Lung microvascular endothelial cell (primary cell): ENCODE results near the gene MRPL28. TPM values are rescaled to one million over a fixed set of nuclear protein-coding genes. Genes with fewer than 3 reads are reported as not detected.
"Not testable (repeated sequence)": the region's sequence is repeated elsewhere in the genome, so short reads cannot be mapped to it uniquely, and the experiment has no call there.

Source experiments
- DNase-seq, 2 donors: peaks; one replicate each; pipeline versions ENCODE4 v3.0.0 to v3.0.0-alpha.2; 2010; ENCODE audit warnings: low read depth in 2 of 2
- total RNA-seq: library from RNA; depleted of rRNA; stranded (reverse); fragments of >200 nt; gene quantifications from 2 replicates; pipeline ENCODE4 v1.2.1, GENCODE V29; 2014

The MRPL28 gene
- 70.8 and 80.6 TPM in 2 replicates for total RNA-seq

DNA sequence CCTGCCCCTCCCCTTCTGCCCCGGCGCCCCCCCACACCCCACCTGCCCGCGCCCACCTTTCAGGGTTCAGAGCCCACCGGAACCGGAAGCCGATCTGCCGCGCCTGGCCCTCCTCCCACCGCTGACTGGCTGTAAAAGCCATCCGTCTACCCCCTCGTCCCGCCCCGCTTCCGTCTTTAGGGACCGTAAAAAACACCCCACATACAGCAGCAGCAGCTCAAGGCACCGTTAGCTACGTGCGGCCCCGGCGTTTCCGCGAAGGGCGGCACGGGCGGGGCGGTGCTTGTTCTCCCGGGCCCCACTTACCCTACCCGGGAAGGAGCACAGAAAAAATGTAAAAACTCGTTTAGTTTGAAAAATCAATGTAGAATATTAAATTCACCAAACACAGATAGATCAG, at the start of gene MRPL28:
TSS of gene MRPL28 (minus strand) at position 96 of the 400 bp plus-strand sequence. CDS start 320 bp downstream, outside the sequence.
- DNase-seq = peak; percentile 95 to 97

DNA sequence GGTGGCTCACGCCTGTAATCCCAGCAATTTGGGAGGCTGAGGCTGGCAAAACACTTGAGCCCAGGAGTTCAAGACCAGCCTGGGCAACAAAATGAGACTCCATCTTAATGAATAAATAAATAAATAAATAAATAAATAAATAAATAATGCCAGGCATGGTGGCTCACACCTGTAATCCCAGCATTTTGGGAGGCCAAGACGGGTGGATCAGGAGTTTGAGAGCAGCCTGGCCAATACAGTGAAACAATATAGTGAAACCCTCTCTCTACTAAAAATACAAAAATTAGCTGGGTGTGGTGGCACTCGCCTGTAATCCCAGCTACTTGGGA, 44.8 kb upstream of the MRPL28 start:
- not testable (repeated sequence) for DNase-seq

DNA sequence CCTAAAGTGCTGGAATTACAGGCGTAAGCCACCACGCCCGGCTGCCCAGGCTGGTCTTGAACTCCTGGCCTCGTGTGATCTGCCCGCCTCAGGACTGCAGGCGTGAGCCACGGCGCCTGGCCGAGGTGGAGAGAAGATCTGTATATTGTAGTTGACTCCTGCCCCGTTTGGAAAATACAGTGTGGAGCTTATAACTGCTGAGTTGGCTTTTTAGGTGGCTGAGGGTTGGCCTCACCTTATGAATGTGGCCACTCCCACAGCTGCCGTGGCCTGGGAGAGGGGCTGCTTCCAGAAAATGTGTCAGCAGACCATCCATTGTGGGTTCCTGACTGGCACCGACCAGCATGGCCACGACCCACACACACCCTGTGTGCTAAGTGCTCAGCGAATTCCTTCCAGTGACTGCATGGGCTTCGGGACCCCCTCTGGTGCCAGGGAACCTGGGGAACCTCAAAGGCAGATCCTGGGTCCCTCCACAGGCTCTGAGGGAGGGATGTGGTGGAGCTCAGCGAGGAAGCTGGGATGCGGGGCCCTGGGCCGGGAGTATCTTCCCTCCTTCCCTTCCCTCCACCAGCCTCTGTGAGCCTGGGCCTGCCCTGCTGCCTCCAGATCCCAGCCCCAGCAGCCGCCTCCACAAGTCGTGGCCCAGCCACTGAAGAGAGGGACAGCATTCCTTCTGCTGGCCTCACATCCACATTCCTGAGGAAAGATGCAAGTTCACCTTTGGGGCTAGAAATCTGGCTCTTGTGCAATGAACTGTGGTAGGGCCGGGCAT, 44.2 kb upstream of the MRPL28 start:
- no peak for DNase-seq

DNA sequence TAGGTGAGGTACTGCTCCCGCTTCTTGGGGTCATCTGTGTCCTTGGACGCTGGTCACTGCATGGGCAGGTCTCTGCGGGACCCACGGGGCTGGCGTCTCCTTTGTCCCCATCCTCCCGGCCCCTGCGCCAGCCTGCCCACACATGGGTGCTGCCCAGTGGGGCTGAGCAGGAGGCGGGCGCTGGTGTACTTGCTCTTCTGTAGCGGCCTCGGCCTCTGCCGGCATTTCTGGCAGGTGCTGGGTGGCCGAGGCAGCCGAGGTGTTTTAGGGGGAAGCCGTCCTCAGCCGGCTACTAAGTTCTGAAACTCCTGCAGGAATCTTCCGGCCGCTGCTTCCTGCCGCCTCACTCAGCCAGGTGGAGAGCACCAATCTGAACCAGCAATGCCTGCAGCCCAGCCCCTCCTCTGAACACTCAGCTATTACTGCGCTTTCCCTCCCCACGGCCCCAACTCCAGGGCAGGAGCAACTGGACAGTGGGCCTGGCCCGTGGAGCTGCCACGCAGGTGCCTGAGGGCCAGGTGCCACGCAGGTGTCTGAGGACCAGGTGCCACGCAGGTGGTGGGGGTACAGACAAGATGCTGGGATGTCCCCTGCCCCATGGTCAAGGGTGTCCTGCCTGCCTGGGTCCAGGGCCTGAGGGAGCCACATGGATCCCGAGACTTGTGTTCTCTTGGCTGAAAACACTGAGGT, 41.4 kb upstream of the MRPL28 start:
- no peak for DNase-seq

DNA sequence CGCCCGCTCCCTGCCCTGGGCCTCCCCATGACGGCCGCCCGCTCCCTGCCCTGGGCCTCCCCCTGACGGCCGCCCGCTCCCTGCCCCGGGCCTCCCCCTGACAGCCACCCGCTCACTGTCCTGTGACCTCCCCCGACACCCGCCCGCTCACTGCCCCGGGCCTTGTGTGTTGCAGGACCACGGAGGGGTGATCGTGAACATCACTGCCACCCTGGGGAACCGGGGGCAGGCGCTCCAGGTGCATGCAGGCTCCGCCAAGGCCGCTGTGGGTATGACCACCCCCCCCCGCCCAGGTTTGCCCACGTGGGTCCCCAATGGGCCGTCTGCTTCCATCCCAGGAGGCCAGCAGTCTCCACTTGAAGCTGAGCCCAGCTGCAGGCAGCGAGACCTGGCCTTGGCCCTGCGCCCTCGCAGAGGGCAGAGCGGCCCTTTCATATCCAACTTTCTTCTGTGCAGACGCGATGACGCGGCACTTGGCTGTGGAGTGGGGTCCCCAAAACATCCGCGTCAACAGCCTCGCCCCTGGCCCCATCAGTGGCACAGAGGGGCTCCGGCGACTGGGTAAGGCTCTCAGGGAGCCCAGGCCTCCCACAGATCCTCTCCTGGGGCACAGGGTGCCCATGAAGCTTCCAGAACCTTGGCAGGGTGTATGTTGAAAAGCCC, 40.3 kb upstream of the MRPL28 start:
- DNase-seq = no peak

DNA sequence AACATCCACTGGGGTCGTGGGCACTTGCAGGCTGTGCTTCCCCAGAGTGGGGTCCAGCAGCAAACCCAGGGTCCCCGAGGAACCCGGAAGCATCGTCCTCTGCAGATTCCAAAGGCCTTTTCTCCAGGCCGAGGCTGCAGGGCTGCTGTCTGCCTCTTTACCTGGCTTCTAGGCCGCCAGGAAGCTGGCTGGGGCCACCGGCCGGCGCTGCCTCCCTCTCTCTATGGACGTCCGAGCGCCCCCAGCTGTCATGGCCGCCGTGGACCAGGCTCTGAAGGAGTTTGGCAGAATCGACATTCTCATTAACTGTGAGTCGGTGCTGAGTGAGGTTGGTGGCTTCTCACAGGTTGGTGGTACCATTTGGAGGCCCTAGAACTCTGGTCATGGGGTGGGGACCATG, 36.9 kb upstream of the MRPL28 start:
- no peak for DNase-seq

DNA sequence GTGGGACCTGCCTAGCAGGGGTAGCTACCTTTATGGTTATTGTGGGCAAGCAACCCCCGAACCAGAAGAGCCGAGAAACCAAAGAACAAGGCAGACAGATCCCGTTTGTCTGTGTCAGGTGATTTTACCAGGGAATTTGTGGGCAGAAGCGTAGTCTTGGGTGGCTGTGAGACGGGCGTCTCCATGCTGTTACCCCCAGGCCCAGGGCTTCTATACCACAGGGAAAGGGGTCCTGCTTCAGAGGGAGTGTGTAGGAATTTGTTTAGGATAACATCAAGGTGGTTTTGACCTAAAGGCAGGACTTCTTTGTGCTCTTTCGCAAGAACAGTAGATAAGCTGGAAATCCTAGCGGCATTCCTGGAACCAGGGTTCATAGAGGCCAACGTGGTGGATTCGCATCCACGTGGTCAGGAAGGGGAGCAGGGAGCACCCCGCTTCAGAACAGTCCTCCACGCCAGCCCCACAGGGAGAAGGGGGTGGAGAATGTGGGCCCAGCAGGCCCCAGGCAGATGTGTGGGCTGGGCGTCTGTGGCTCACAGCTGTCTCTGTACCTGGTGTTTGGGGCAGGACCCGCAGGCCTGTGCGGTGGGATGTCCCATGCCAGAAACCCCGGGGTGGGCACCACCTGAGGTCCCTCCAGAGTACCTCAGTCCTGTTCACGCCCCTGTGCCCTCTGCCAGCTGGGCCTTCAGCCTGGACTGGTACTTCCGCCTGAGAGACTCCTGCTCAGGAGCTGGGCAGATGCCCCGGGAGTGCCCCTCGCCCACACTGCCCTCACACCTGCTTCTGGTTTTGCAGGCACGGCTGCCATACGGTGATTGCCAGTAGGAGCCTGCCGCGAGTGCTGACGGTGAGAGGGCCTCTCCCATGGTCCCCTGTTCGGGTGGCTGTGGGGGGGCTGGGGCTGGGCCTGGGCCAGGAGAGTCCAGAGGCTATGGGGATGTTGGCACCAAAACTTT, 35.5 kb upstream of the MRPL28 start:
- no peak for DNase-seq

DNA sequence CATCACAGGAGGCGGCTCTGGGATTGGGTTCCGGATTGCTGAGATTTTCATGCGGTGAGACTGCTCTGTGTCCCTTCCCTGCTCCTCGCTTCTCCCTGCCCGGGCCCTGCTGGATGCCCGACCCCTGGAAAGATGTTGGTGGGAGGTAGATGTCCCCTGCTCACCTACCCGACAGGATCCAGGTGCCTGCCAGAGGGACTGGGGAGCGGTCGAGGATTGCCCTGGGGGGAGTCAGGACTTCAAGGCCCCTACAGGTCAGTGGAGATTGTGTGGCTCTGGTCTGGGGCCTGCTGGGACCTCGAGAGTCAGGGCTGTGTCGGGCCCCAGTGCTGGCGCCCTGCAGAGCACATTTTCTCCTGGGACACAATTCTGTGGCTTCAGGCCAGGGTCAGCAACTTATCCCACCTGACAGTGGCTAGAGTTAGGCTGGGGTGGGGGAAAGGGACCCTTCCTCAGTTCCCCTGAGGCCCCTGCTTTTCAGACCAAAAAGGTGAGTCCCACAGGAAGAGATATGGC, 34.7 kb upstream of the MRPL28 start:
- no peak for DNase-seq

DNA sequence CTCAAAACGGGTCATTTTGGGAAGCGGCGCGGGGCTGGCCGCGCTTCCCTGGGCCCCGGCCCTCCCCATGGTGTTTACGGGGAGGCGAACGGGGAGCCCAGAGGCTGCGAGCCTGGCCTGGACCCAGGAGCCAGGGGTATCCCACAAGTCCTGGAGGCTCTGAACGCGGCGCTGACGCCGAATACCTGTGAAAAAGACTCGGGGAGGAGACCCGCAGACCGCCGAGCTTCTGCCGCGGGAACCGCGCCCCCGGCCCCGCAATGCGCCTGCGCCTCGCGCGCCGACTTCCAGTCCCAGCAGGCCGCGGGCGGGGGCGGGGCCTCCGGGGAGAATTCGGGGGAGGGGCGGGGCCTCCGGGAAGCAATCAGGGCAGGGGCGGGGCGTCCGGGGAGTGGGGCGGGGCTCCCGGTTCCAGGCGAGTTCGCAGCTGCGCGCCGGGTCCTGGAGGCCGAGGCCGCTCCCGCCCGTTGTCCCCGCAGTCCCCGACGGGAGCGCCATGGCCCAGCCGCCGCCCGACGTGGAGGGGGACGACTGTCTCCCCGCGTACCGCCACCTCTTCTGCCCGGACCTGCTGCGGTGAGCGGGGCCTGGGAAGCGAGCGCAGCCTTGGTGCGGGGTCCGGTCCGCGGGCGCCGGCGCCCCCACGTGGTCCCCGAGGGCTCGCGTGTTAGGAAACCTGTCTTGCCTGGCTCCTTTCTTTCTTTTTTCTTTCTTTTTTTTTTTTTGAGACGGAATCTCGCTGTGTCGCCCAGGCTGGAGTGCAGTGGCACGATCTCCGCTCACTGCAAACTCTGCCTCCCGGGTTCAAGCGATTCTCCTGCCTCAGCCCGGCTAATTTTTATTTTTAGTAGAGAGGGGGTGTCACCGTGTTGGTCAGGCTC, 31.4 kb upstream of the MRPL28 start, which contains the start of gene DECR2:
TSS of gene DECR2 (plus strand) at position 418 of the 881 bp plus-strand sequence. CDS start at position 497, 79 bp downstream.
- peak; percentile 93 to 96 for DNase-seq

DNA sequence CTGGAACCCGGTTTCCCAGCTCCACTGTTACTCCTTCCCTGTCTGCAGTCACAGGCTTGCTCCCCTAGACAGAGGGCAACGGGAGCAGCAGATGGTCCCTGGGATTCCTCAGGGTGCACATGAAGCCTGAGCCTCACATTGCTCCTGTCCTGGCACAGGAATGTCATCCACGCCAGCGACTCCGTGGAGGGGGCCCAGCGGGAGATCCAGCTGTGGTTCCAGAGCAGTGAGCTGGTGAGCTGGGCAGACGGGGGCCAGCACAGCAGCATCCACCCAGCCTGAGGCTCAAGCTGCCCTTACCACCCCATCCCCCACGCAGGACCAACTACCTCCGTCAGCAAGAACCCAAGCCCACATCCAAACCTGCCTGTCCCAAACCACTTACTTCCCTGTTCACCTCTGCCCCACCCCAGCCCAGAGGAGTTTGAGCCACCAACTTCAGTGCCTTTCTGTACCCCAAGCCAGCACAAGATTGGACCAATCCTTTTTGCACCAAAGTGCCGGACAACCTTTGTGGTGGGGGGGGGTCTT, 29.8 kb upstream of the MRPL28 start:
- no peak for DNase-seq

DNA sequence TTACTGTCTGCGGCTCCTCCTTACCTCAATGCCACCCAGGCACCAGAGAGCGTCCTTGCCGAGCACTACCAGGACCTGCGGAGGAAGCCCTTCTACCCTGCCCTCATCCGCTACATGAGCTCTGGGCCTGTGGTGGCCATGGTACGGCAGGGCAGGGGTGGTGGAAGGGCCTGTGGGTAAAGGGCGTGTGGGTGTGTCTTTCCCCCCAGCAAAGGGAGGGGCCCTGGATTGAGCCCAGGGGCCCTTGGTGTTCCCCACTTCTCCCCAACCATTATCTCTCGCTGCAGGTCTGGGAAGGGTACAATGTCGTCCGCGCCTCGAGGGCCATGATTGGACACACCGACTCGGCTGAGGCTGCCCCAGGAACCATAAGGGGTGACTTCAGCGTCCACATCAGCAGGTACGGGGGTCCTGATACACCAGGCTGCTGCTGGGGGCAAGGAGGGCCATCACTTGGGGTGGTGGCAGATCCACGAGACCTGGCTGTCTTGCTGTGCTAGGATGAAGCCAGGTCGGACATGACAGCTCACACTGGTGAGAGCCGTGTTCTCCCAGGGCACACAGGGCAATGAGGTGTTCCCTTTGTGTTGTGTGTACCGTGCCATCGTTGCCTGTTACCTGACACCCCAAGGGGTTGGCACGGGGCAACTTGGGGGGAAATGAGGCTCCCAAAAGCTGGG, 29.1 kb upstream of the MRPL28 start:
- no peak for DNase-seq

DNA sequence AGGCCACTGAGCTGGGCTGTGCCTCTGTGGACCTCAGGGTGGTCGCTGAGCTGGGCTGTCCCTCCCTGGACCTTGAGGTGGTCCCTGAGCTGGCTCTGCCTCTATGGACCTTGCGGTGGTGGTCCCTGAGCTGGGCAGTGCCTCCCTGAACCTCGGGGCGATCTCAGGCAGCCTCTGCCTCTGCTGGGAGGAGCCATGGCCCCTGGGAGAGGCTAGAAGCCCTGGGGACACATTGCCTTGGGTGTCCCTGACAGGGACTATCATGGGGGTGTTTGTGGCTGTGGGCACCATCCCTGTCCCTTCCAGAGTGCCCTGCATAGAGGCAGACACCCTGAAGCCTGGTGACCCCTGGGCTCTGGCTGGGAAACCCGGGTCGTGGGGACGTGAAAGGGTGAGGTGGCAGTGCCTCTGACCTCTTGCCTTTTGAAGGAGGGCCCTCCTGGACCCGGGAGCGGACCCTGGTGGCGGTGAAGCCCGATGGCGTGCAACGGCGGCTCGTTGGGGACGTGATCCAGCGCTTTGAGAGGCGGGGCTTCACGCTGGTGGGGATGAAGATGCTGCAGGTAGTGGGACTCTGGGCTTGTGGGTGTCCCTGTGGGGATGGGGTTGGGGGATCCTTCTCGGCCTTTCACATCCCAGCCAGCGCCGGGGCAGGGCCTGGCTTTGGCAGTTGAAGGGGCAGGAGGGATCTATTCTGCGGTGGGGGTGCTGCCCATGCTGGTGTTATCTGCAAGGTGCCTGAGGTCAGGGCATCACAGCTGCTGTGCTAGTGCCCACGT, 28.4 kb upstream of the MRPL28 start:
- no peak for DNase-seq

DNA sequence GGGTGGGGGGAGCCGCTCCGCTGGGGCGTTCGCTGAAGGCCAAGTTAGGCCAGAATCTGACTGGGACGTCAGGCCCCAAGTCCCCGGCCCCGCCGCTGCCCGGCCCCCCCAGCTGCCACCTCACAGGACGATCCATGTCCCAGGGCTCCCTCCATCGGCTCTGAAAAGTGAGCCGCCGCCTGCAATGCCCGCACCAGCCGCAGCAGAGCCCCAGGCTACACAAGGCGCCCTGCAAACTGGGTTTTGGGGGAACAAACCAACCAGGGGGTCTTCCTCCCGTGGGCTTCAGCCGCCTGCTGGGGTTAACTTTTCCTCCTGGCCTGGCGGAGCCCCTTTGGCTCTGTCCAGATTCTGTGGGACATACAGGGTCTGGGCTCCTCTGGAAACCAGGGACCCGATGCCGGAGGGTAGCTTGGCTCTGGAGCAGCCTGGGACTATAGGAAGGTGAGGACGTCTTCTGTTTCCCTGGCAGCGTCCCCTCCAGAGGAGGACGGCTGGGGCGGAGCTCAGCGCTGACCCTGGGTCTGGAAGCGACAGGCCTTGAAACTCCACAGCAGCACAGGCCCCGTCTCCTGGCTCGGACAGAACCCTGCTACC, 27.5 kb upstream of the MRPL28 start:
- peak; percentile 67 to 78 for DNase-seq

DNA sequence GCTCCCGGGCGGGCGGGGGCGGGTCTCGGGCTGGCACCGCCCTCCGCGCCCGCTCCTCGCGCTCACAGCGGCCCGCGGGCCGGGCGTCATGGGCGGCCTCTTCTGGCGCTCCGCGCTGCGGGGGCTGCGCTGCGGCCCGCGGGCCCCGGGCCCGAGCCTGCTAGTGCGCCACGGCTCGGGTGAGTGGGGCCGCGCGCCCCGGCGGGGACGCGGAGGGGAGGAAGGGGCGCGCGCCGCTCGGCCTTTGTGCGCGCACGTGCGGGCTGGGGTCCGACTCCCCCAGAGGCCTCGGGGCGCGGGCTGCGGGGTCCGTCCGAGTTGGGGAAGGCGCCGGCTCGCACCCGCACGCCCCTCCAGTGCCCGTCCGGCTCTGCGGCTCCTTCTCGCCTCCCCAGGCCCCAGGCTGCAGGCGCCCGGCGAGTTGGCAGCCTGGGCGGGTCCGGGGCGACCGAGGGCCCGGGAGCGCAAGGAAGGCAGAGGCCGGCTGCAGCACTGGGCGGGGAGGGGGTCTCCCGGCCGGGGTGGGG, 26.9 kb upstream of the MRPL28 start, which contains the start of gene NME4:
TSS of gene NME4 (plus strand) at position 65 of the 527 bp plus-strand sequence. CDS start at position 89, 24 bp downstream.
- peak; percentile 26 to 45 for DNase-seq

DNA sequence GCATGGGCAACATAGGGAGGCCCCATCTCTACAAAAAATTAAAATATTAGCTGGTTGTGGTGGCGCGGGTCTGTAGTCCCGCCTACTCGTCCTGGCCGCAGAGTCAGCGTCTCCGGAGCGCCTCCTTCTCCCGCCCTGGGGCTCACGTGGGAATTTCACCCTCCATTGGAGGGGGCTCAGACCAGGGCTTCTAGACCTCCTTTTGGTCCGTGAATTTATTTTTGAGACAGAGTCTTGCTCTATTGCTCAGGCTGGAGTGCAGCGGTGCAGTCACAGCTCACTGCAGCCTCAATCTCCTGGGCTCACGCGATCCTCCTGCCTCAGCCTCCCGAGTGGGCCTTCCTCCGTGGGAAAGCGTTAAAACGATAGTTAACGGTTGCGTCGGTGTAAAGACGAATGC, 26.3 kb upstream of the MRPL28 start:
- peak; percentile 48 to 59 for DNase-seq

DNA sequence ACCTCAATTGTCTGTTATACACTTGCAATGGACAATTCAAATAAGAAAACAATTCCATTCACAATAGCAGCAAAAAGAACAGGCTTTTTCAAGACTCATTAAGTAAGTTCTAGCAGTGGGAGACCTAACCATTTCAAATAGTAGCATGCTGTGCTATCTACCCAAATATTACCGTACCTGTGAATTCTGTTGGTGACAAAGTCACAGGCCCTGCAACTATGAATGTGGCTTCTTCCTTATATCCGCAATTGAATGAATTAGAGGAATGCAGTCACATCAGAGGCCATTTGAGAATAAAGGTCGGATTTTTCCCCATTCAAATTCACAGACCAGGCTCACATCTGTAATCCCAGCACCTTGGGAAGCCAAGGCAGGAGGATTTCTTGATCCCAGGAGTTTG, 25.9 kb upstream of the MRPL28 start:
- no peak for DNase-seq

DNA sequence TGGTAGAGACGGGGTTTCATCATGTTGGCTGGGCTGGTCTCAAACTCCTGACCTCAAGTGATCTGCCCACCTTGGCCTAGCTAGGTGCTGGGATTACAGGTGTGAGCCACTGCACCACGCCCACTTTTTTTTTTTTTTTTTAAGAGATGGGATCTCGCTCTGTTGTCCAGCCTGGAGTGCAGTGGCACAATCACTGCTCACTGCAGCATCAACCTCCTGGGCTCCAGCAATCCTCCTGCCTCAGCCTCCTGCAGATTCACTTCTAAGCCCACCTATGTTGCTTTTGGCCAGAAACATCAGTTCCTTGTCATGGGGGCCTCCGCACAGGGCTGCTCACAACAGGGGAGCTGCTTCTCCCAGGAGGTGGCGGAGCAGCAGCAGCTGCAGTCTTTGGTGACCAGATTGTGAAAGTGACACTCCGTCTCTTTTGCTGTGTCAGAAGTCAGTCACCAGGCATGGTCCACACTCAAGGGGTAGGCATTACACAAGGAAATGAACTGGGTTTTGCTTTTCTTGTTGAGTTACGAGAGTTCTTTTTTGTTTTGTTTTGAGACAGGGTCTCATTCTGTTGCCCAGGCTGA, 22.2 kb upstream of the MRPL28 start:
- DNase-seq = no peak
